ENCODE measurements around the gene ADAM21. TPM values are rescaled to one million over a fixed set of nuclear protein-coding genes. Genes with fewer than 3 reads are reported as not detected.
"Not testable (repeated sequence)": the region's sequence is repeated elsewhere in the genome, so short reads cannot be mapped to it uniquely, and the experiment has no call there.

Gene ADAM21
- 0.48 TPM for total RNA-seq
- long read RNA-seq, partial matches to known transcripts: 0 of 1 reads
- long read RNA-seq, other reads (novel, unspliced or antisense): 1 of 1 reads

GRCh38 chr14:70451874-70452273, at the start of gene ADAM21:
ADAM21 (plus strand) TSS chr14:70452174; CDS start chr14:70457500, 5,326 bp downstream.
- no peak for ATAC-seq (ENCODE audit: poor library complexity)
- intact Hi-C loops (cut with DNase I): no loop called here
- DNase-seq: no peak

GRCh38 chr14:70403335-70403734, 48.6 kb upstream of the ADAM21 start:
- DNase-seq; intact Hi-C loops (cut with DNase I): not testable (repeated sequence)

DNA sequence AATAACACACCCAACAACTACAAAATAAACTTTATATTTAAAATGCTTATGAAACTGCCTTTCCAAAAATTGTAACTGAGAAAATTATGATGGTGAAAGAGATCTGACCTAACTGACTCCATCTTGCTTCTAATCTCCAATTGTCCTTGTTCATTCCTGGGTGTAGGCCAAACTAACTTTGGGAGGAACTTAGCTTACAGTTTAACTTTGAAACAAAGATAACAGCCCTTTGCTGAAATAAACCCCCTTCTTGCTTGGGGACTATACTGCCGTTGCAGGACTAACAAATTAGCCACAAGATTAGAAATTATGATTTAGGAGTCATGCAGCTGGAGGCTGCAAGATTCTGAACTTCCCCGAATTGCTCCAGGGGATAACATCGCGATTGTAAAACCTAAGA, 45.8 kb upstream of the ADAM21 start:
- DNase-seq; intact Hi-C loops (cut with DNase I); ATAC-seq (ENCODE audit: poor library complexity): not testable (repeated sequence)

More at GRCh38 chr14:70403335-70403734, 48.6 kb upstream of the ADAM21 start:
- ATAC-seq (ENCODE audit: poor library complexity): peak; percentile 12

DNA sequence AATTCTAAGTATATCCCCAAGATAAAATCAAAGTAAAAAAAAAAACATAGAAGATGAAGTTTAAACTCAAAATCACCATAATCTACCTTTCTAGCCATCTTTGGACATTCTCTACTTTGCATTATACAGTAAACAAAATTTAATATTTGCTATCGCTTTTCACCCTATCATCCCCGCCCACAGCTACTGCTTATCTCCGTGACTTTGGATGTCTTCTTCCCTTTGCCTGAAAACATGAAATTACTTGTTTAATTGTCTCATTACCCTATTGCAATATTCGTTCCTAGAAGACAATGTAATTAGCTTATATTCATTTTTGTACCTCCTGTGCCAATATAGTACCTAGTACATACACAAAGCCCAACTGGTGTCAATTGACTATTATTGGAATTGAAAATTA, 44.4 kb upstream of the ADAM21 start:
- ATAC-seq (ENCODE audit: poor library complexity) (no peak), DNase-seq (no peak)
- intact Hi-C loops (cut with DNase I): no loop called here

DNA sequence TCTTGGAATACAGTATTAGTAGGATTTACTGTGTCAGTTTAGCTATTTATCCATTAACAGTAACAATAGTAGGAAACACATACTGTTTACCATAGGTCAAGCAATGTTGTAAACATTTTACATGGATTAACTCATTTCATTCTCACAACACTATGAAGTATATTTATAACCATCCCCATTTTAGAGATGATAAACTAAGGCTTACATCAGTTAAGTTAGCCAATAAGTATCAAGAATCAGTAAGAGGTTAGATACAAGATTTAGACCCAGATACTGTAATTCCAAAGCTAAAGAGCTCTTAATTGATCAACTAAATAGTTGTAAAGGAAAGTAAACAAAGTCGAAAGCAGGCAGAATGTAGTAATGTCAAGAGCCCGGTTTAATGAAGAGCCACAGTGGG, 36.2 kb upstream of the ADAM21 start:
- DNase-seq (no peak), ATAC-seq (ENCODE audit: poor library complexity) (no peak)
- intact Hi-C loops (cut with DNase I): no loop called here

DNA sequence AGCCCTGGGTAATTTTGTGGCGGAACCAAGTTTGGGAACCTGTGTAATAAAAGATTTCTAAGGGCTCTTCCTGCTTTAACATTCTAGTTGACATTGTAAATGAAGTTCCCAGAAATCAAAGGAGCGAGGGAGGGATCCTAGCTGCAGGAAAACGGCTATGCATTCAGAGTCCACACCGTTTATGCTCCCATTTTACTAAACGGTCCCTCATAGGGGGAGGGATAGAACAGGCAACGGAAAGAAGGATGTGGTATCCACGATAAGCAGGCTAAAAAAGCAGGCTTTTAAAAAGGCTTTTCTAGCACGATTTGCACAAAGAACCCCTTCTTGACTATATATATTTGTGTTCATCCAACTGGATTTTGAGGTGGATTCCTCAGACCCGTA, 35.6 kb upstream of the ADAM21 start:
- DNase-seq (no peak), ATAC-seq (ENCODE audit: poor library complexity) (peak; percentile 66)
- intact Hi-C loops (cut with DNase I): no loop called here

- intact Hi-C loops (cut with DNase I): no loop called here
- DNase-seq: peak; percentile 79
- peak; percentile 98 for ATAC-seq (ENCODE audit: poor library complexity)
These were observed 35.1 kb upstream of the ADAM21 start, which contains the start of gene SYNJ2BP for GRCh38 chr14:70416725-70417349. SYNJ2BP (minus strand) TSS chr14:70417090; CDS start chr14:70416963, 127 bp downstream.

DNA sequence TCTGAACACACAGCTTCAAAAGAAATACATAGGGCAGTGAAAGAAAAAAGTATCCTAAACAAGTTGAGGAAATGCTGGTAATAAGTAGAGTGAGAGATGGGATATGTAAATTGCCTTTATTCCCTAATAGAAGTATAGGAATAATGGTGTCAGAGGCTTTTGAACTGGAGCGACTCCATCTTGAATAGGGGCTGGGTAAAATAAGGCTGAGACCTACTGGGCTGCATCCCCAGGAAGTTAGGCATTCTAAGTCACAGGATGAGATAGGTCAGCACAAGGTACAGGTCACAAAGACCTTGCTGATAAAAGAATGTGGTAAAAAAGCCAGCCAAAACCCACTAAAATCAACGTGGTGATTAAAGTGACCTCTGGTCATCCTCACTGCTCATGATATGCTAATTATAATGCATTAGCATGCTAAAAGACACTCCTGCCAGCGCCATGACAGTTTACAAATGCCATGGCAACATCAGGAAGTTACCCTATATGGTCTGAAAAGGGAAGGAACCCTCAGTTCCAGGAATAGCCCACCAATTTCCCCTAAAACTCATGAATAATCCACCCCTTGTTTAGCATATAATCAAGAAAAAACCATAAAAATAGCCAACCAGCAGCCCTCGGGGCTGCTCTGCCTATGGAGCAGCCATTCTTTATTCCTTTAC, 32.6 kb upstream of the ADAM21 start:
- intact Hi-C loops (cut with DNase I); ATAC-seq (ENCODE audit: poor library complexity); DNase-seq: not testable (repeated sequence)

- DNase-seq (no peak), ATAC-seq (ENCODE audit: poor library complexity) (no peak)
- intact Hi-C loops (cut with DNase I): no loop called here
These were observed 29.4 kb upstream of the ADAM21 start for GRCh38 chr14:70422538-70422937.

DNA sequence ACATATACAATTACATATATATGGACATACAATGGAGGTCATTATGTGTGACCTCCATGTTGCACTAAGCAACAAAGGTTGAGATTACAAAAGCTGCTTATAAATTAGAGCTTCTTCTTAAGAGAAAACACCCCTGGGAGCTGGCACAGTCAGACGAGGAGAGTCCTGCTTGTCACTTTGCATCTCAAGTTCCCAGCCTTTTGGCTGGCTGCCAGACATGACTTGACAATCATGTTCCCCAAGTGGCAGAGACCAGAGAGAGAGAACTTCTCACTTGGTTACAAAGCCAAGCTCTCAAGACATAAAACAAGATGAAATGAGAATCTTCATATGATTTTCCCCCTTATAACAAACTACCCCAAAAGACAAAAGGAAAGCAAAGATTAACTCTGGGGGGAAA, 26.6 kb upstream of the ADAM21 start:
- no peak for DNase-seq
- no peak for ATAC-seq (ENCODE audit: poor library complexity)

DNA sequence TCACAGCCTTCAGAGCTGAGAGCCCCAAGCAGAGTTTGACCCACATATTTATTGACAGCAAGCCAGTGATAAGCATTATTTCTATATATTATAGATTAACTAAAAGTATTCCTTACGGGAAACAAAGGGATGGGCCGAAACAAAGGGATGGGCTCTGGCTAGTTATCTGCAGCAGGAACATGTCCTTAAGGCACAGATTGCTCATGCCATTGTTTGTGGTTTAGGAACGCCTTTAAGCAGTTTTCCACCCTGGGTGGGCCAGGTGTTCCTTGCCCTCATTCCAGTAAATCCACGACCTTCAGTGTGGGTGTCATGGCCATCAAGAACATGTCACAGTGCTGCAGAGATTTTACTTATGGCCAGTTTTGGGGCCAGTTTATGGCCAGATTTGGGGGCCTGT, 25.4 kb upstream of the ADAM21 start:
- ATAC-seq (ENCODE audit: poor library complexity); DNase-seq; intact Hi-C loops (cut with DNase I): not testable (repeated sequence)

More for the DNA sequence above, 26.6 kb upstream of the ADAM21 start:
- intact Hi-C loops (cut with DNase I): no loop called here

GRCh38 chr14:70436867-70437266, 15.1 kb upstream of the ADAM21 start:
- no peak for ATAC-seq (ENCODE audit: poor library complexity)
- intact Hi-C loops (cut with DNase I): no loop called here
- no peak for DNase-seq

DNA sequence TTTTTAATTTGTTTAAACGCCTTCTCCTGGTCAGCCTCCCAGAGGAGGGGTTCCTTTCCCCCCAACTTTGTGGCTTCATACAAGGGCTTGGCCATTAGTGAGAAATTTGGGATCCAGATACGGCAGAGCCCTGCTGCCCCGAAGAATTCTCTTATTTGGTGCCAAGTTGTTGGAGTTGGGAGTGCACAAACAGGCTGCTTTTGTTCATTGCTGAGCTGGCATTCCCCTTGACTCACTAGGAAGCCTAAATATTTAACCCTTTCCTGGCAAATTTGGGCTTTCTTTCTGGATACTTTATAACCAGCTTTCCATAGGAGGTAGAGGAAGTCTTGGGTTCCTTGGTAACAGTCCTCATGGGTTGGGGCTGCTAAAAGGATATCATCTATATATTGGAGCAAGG, 10.3 kb upstream of the ADAM21 start:
- intact Hi-C loops (cut with DNase I): no loop called here
- ATAC-seq (ENCODE audit: poor library complexity): no peak
- DNase-seq: no peak

- no peak for ATAC-seq (ENCODE audit: poor library complexity)
- intact Hi-C loops (cut with DNase I): no loop called here
These were observed 9.2 kb upstream of the ADAM21 start for GRCh38 chr14:70442750-70443149.

GRCh38 chr14:70448633-70449340, 3.2 kb upstream of the ADAM21 start:
- DNase-seq (no peak), ATAC-seq (ENCODE audit: poor library complexity) (no peak)
- intact Hi-C loops (cut with DNase I): no loop called here

More at GRCh38 chr14:70442750-70443149, 9.2 kb upstream of the ADAM21 start:
- DNase-seq: no peak

DNA sequence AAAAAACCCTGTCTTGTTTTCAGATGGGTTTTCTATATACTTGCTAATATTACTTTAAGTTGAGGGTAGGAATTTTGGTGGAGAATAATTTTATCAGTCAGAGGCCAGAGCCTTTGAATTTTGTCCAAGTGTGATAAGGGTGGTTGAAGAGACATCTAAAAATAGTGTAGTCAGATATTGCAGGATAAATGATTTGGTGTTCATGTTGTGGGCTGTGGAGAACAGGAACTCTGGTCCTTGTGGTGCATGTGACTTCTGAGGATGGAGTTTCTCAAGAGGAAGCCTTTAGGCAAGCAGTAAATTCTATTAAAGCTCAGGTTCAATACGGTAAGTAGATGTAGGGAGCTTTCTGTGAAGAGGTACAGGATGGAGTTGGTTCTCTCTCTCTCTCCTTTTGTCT, 2.8 kb downstream of the ADAM21 start:
- ATAC-seq (ENCODE audit: poor library complexity) (no peak), DNase-seq (no peak)
- intact Hi-C loops (cut with DNase I): no loop called here

- no peak for DNase-seq
- intact Hi-C loops (cut with DNase I): no loop called here
- ATAC-seq (ENCODE audit: poor library complexity): no peak
These were observed 16.8 kb downstream of the ADAM21 start for GRCh38 chr14:70468731-70469130.

DNA sequence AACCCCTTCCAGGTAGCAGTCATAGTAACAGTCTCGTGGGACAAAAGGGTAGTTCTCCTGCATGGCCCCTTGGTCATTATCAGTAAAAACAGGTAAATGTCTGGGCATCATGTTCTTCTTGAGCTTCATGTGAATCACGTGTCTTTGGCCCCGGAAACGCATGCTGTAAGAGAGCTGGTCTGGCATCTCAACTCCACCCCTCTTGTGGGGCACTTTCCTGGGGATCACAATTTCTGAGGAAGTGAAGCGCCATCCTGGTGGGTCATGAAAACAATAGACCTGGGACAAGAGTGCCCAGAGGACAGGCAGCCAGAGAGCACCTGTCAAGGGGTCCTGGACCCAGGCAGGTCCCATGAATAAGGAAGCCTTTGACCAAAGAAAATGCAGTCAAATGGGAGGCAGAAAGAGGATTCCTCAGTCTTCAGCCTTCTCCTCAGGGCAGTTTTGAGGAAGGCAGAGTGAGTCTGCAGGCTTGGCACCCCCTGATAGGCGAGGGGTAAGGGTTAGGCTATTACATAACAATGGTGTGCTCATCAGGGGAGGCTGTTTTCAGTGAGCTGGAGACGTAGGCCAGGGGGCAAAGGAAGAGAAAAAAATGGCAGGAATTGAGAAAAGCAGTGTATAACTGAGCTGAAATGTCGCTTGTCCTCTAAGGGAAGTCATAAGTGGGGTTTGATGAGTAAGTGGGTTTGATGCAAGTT, 19.0 kb downstream of the ADAM21 start:
- ATAC-seq (ENCODE audit: poor library complexity); intact Hi-C loops (cut with DNase I); DNase-seq: not testable (repeated sequence)
